Adrenal gland (tissue), 5 donors: ENCODE data around the gene ETV7.

ENCODE experiments used
- POLR2A ChIP-seq, 2 donors: fragments of 450-650 bp; IDR thresholded peaks; one replicate each; pipeline ENCODE4 v1.6.1; 2017; ENCODE audit warnings: antibody characterized with exemption in 2 of 2, mild to moderate bottlenecking in 2 of 2, moderate library complexity in 1 of 2
- TF ChIP-seq, protein P1 (sequence below), 6 experiments: fragments of 450-650 bp in 4 of 6; fragments of 200-600 bp in 2 of 6; sonication (generic) in 1 of 6; IDR thresholded peaks; 1 replicate in 5 of 6; 2 replicates in 1 of 6; pipeline versions ENCODE4 v1.5.1 to v1.8.0; 2016 to 2021; ENCODE audit warnings: antibody characterized with exemption in 6 of 6, mild to moderate bottlenecking in 2 of 6, moderate library complexity in 1 of 6
- donor health status: DM: no; HTN: no; CAD: no.

DNA sequence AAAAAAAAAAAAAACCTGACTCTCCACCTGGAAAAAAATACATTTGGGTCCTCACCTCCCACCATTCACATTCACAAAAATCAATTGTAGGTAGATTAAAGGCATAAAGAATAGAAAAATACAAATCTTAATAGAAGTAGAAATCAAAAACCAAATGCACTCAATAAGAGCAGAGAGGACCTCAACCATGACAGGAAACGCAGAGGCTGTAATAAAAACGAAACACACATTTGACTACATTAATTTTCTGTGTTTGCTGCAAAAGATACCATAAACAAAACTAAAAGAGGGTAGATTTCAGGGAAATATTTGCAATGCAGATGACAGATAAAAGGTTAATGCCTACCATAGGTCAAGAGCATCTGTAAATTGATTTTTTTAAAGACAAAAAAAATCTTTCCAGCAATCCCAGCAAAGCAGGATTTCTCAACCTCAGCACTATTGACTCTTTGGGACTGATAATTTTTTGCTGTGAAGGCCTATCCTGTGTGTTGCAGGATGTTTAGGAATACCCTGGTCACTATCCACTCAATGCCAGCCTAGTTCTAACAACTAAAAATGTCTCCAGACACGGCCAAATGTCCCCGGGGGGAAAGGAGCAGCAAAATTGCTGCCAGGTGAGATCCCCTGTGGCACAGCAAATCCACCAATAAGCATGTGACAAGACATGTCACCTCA is 9.1 kb downstream of the ETV7 start:
- TF ChIP-seq, protein P1, sequence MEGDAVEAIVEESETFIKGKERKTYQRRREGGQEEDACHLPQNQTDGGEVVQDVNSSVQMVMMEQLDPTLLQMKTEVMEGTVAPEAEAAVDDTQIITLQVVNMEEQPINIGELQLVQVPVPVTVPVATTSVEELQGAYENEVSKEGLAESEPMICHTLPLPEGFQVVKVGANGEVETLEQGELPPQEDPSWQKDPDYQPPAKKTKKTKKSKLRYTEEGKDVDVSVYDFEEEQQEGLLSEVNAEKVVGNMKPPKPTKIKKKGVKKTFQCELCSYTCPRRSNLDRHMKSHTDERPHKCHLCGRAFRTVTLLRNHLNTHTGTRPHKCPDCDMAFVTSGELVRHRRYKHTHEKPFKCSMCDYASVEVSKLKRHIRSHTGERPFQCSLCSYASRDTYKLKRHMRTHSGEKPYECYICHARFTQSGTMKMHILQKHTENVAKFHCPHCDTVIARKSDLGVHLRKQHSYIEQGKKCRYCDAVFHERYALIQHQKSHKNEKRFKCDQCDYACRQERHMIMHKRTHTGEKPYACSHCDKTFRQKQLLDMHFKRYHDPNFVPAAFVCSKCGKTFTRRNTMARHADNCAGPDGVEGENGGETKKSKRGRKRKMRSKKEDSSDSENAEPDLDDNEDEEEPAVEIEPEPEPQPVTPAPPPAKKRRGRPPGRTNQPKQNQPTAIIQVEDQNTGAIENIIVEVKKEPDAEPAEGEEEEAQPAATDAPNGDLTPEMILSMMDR (IDR thresholded peaks at IDR 0.05) = no peak
- TF ChIP-seq POLR2A (IDR thresholded peaks at IDR 0.05) = no peak
